DMS79 treated with DMSO at 0.1 percent for 48 hours (cell line): ENCODE measurements around the gene GLI3.
A peak's percentile ranks its signal among the peaks of the same experiment; 100 is the strongest.

Experiments
- DNase-seq: peaks from one replicate; lab custom pipeline; 2025; lab: John Stamatoyannopoulos, UW

The GLI3 gene

DNA sequence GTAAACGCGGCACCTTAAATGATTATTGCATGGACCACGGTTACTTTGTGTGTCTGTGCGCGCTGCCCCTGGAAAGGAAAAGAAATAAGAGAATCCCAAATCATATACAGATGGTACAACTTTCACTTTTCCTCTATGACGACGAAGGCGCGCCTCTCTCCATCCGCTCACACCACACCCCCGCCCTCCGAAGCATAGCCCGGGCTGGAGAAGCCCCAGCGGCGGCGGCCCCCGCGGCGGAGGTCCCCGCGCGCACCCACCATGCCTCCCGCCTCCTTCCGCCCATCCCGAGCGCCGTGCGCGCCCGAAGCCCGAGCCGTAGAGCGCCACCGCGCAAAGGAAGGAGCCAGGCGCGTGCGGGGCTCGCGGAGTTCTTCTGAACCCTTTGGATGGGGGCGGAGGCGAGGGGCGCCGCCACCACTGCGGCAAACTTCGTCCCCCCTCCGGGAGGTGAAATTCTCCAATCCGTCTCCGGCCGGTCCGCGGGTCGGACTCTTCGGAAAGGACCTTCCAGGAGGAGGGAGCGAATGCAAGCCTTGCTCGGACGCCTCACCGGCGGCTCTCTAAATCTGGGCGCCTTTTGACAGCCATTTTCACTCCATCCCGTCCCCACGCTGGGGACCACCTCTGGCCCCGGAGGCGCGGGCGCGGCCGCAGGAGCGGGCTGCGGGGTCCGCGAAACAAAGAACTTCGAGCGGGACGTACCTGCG is 588 bp downstream of the GLI3 start:
- peak; percentile 5 for DNase-seq

DNA sequence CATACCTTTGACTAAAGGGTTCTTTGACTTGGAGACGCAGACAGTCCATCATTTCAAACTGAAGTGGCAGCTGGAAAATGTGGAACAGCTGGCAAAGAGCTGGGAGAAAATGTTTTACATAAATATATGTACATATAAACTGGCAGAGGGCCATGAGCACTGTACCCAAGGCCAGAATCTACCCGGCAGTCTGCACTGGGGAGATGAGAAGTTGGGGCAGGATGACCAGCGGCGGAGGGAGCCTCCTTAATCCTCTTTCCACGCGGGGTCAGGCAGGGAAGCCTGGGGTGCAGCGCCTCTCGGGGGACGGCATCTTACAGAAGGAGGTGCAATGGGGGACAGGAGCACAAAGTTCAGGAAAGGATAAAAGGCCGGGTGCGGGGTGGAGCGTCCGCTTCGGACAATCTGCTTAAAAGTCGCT is 1.3 kb downstream of the GLI3 start:
- no peak for DNase-seq

DNA sequence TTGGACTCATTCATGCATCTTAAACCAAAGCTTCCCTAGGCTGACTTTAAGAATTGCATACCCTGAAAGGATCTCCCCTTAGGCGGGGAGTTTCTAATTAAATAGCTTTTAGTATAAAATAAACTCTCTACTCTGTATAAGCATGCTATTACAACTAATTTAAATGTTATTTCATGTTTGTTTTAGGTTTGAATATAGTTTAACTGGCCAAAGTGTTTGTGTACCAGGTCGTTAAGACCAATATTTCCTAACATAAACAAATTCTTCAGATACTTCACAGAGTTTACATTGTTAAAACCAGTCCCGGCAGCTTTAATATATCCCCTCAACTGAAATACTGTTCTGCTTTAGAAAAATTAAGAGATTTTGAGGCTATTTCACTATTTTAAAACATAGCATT is 2.3 kb downstream of the GLI3 start:
- DNase-seq = no peak

DNA sequence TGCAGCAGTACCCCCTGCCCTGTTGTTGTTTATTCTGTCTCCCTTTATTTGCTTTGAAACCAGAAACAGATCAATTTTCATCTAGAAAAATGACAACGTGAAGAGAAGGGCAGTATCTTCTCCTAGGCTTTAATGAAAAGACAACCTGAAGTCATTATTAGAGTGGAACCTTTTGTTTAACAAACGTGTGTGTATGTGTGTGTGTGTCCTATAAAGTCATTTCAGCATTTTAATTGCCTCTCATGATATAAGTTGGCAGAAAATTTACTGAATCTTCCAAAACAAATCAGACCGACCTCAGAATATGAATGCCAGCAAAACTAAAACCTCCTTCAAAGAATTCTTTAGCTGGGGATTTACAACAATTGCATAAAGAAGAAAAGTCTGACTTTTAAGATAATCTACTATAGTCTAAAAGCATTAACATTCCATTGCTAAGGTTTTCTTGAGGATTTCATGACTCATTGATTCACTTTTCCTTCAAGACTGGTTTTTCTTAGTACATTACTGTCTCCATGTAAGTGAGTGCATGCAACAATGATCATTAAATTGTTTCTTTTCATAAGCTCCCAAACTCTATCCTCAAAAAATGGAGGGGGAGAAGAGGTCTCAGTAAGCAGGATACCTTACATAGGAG is 3.2 kb downstream of the GLI3 start:
- DNase-seq = no peak

DNA sequence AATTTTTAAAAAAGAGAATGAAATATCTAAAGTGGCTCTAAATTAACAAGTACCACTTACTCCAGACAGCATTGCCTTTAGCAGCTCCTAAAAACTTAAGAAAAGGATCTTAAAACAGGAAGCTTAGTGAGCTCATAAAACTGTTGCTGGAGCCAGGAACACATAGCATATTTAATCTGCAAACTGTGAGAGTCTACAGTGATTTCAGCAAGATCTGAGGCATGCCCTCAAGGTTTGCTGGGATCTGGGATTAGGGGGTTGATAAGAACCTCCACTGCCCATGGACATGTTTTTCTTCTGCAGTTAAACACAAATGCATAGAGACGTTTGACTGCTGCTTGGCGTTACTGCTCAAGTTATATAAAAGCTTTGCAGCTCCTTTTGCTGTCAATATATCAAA is 3.8 kb downstream of the GLI3 start:
- DNase-seq = no peak

DNA sequence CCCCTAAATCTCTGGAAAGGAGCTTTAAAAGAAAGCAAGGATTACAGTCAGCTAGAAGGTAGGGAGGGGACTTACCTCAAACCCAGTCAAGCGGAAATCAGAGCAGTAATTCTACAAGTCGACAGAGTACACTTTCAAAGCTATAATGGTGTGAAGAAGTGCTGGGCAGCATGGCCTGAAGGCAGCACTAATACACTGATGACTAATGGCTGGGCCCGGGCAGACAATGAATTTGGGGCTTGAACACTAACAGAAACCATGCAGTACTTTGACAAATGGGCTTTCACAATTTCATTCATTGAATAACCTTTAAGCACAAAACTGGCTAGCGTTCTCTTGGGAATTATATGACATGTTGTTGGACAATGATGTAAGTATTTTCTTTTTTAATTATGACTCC is 4.7 kb downstream of the GLI3 start:
- DNase-seq = no peak

DNA sequence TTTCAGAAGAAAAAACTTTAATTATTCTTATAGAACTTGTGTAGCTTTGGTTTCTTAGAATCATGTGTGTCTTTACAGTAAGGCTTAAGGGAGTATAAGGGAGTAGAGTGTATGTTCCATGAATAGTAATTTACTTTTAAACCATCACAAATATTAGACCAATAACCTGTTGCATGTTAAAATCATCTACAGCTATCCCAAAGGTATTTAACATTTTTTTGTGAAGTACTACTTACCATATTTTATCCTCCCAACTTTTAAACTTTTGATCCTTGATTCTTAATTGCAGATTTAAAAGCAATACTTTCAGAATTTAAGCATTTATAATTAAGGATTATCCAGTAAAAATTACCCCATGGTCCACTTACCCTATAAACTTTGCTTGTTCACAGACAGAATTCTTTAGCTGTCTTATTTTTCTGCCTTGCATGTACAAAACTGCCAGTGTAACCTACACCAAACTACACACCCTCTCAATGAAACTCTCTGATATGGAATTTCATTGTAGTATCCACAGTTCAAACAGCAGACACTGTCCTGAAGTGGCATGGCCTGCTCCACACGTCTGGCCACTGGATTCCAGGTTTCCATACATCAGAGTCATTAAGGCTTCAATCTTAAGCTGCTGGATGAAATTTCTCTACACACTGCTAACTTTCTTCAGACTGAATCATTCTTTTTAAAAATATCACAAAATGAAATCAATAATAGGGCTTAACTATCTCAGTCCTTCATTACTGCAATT is 5.8 kb downstream of the GLI3 start:
- DNase-seq = no peak

DNA sequence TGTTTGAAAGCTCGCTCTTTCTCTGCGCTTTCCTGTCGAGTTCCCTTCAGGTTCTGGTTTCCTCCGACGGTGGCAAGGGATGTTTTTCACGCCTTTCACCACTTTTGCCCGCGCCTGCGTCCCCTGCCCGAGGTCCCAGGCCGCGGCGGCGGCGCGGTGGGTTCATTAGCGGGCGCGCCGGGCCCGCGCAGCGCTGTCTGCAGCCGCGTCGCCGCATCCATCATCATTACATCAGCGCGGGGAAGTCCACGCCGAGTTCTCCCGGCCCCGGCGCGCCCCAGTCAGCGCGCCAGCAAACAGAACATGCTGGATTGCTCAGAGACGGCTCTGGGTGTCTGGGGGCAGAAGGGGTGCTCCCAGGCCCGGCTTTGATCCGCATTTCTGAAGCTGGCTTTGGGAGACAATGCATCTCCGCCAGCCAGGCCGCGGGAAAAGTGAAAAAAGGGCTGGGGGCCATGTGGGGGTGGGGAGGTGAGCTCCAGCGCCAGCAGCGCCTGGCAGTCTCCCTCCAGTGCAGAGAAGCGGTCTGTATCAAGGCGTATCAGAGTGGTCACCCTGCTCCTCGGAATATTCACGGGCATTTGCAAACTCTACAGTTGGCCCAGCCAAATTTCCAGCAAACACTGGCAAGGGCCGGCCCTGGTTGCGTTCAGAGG is 8.9 kb downstream of the GLI3 start:
- DNase-seq = no peak

DNA sequence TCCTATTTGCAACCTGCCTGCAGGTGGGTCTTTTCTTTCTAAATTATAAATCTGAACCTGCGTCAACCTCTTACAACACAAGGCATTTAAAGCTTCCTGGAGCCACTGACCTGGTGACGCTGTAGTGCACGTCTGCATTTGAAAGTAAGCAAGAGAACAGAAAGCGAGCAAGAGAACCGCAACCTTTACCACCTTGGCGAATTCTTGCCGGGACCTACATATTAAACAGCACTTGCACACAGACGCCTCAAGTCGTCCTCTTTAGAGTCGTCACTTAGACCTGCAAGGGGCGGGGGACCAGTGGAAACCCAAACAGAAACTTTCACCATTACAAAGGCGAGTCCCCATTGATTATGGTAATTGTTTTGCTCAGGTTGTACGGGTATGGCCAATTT is 9.5 kb downstream of the GLI3 start:
- no peak for DNase-seq

DNA sequence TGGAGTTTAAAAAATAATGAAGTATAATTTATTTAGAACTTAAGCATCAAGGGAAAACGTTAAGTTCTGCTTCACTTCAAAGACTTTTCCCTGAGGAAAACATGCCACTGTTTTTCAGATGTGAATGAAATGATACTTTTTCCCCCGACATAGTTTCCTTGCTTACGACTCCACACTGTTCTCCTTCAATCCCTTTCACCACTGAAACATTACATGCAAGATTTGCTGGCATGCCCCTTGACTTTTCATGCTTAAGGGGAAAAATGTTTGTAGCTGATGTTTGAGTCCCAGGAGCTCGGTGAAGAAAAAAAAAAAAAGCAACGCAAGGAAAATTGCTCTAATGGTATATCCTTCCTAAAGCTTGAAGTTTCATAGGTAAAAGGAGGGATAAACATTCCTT is 10.0 kb downstream of the GLI3 start:
- no peak for DNase-seq

DNA sequence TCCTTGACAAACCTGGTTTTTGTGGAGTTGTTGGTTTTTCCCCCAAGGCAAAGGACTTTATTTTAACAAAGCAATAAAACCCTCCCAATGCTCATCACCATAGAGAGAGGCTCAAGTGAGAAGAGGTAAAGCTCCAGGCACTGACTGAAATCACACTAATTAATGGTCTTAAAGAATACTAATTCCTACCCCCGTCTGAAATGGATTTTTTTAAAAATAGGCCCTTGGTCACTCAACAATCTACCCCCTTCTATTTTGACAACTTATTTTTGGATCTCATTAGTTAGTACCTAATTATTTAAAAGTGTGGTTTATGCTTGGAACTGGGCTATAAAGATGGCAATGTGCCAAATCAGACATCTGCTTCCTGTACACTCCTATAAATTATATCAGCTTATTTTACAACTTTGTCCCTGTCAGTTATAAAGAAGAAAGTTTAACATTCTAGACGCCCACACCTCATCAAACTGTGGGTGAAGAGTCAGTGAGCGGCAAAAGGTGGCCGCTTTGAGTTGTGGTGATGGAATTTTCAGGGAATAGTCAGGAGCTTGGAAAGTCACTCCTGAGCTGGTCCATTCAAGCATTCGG is 10.6 kb downstream of the GLI3 start:
- no peak for DNase-seq

DNA sequence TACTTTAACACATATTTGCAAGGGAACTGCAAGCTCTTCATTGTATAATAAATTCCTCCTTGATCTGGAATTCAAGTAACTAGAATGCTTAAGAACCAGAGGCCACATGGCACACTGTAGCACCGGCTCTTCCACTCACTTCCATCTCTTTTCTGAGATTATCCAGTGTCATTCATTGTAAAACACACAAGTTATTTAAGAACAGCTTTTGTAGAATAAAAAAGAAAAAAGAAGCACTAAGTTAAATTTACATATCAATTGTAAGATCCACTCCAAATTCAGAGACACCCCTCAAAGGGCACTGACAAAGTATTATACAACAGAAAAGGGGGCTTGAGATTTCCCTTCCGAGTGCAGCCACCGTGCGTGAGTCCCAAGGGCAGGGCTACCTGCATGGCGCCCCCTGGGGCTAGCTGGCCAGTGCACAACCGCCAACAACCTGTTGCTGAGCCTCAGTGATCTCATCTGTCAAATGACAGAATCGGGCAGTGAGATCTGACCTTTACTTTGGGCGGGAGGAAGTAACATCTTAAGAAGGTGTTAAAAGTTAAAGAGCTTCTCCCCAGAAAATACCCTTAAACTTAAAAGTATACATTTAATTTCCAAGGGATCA is 12.5 kb downstream of the GLI3 start:
- DNase-seq = no peak

DNA sequence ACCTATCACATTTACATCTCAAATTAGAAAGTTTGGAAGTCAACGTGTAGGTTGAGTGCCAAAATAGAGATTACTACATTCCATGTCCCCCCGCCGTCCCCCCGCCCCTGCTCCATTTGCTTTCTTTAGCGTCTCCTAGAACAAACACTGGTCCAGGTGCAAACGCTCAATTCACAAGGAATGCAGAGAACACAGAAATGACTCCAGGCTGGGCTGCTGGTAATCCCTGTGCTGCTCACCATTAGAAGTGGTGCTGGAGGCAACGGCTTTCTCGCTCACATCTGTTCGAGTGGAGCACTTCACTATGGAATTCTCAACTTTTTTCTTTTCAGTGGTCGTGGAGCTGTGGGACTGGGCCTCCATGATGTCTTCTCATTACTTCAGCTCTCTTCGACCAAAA is 14.1 kb downstream of the GLI3 start:
- no peak for DNase-seq

DNA sequence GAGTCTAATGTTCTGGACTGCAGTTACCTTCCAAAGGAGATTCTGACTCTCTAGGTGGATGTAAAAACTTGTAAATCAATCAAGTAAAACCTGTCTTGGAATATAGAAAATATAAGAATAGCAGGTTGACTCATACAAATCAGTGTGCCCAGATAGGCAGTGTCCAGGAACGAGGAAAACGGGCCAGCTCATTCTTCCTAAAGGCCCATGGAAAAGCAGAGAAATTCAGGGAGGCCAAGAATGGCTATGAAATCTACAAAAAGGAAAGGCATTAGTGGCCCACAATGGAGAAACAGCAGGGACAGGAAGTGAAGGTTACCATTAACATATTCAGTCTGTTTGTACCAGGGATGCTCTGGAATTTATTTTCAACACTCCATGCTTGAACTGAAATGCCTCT is 14.9 kb downstream of the GLI3 start:
- no peak for DNase-seq

DNA sequence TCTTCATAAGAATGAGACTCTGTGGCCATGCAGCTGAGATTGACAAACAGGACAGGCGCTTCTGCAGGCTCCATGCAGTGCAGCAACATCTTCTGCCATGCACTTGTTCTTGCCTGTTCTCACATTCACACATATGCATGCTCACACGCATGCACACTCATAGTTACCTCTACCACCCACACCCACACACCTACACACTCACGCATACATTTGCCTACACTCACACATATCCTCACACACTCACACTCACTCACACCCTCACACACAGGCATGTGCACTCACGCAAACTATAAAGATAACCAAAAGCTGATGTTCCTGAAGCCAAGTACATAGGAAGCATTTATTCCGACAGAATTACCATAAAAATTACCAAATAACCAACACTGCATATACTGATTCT is 15.7 kb downstream of the GLI3 start:
- no peak for DNase-seq

DNA sequence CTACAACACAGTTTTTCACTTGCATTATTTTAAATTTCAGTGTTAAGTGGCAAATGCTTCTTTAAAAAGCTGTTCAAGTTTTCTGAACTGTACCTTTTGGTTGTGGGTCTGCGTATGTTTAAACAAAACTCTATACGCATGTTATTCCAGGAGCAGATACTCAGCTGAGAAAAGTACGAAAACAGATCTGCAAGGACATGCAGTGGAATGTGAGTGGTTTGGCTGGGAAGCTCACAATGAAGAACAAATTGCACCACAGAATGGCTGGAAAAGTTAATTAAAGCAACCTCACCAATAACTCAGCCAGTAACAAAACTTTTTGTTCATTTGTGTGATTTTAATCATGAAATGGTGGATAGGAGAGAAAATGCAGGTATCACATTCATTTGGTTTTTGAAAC is 17.6 kb downstream of the GLI3 start:
- no peak for DNase-seq

DNA sequence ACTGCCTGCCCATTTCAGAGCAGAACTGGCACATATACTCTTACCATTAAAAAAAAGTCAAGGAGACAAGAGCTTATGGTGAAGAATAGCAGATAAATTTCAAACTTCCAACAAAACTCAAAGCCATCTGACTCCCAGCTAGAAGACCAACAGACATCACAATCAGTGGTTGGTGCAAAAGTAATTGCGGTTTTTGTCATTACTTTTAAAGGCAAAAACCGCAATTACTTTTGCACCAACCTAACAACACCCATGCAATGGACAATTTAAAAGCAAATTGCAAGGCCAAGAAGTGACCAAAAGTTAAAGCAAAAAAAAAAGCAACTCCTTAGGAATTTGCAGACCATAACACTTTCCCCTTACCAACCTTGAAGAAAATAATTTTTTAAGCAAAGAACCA is 18.8 kb downstream of the GLI3 start:
- DNase-seq = no peak

DNA sequence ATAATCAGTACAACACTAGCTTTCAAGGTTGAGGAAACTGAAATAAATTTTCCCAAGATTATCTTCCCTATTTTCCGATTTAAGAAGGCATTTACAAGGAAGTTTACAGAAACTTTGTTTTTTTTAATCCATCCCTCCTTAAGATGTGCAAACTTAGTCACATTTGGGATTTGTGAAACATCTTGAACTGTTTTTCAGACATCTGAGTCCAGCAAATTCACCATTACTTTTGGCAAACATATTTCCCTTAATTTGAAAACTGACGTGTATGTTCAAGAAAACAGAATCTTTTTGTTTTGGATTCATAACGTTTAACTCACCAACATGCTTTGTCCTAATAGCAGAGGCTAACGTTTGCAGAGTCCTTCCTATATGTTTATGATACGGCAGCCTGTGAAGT is 19.5 kb downstream of the GLI3 start:
- no peak for DNase-seq

DNA sequence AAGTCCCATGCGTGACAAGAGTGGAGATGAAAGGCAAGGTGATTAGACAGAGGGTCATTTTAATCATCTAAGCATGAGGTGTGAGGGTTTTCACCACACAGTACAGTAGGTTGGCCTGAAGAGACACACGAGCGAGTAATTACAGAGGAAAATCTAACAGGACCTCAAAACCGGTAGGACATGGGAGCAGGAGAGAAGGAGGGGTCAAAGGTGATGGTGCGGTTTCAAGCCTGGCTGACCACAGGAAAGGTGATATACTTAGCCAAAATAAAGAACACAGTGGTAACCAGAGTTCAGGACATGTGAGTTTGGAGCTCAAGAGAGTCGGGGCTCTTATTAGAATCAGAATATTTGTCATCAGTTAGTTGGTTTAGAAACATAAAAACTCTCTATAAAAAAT is 20.0 kb downstream of the GLI3 start:
- no peak for DNase-seq

DNA sequence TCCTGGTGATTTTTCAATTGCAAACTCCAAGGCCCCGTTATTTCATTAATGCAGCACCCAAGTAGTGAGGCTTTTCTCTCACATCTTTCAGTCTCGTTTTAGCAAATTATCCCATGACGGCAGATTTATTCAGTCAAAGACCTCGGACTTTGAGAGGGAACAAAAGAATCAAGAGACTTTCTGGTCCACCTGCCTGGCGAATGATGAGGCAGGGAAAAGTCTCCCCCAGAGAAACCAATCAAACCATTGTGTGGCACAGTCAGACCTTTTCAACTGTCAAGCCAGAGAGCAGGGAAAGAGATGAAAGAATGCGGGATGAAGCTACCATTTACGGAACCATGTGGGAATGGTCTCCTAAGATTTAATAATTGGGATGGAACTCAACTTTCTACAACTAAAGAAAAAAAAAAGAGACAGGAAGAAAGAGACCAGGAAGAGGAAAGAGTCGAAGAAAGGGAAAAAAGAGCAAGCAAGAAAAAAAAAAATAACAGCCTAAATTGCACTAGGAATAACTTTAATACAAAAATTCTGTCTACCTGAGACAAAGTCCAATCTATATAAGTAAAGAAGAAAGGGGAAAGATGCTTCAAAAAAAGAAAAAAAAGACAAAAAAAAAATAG is 22.8 kb downstream of the GLI3 start:
- no peak for DNase-seq

DNA sequence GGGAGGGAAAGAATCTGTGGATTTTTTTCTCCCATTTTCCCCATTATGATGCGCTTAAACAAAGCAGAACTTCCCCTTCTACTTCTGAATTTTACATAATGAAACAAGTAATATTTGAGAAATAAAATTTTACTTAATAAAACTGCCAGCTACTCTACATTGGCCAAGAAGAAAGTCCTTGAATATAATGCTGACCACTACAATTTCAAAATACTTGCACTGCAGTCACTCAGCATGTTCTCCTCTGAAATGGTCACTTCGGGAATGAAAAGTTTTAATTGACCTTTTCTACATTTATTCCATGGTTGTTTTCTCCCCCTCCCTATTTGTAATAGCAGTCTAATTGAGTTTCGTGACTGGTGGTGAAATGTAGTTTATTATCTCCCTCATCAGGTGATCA is 23.9 kb downstream of the GLI3 start:
- no peak for DNase-seq
